HG02763 (cell line): ENCODE measurements around the gene CORO1C.

Source experiments
- ATAC-seq: cut with Tn5 transposase; IDR thresholded peaks from one replicate; pipeline ENCODE4 v1.9.1; 2021; ENCODE audit warnings: mild to moderate bottlenecking, moderate library complexity; ENCODE audit not compliant: unreplicated experiment

CORO1C gene

DNA sequence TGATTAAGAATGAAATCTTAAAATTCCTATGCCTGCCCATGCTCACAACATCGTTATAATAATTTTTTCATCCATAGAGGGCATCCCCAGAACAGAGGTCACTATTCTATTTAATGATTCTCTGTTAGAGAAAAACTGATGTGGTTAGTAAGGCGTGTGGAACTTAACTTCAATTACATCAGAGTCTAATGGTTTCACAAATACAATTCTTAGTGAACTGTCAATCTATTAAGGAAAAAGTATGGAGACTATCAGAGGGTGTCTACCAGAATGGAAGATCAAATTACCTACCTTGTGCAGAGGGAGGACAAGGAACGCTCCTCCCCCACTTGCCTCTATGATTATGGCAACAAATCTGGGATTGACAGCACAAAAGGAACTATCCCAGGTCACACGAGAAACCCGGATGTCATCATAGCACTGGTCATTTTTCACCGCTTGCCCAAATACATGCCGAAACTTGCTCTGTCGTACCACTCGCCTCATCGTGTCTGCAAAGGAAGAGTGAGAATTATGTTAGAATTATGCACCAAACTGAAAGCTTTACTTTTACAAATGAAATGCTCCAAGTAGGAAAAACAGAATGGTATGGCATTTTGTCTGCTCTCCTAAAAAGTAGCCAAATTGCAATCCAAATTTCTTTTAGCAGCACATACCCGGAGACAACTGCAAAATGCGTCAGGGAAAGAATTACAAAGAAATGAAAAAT, 30.3 kb downstream of the CORO1C start:
- ATAC-seq: no peak

- no peak for ATAC-seq
Measured at GRCh38 chr12:108699955-108700563, 31.3 kb downstream of the CORO1C start.

- ATAC-seq: no peak
Measured at GRCh38 chr12:108697905-108698304, 33.4 kb downstream of the CORO1C start.

DNA sequence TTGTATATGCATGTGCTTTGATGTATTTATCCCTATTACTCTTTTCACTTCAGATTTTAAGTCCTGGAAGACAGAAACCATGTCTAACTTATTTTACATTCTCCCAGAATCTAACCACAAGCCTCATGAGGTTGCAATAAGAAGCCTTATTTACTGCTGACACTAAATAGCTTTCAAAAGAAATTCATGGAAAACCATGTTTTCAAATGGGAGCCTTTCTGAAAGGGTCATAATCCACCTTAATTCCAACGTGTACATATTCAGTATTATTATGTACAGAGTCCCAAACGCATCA, 34.4 kb downstream of the CORO1C start:
- no peak for ATAC-seq

DNA sequence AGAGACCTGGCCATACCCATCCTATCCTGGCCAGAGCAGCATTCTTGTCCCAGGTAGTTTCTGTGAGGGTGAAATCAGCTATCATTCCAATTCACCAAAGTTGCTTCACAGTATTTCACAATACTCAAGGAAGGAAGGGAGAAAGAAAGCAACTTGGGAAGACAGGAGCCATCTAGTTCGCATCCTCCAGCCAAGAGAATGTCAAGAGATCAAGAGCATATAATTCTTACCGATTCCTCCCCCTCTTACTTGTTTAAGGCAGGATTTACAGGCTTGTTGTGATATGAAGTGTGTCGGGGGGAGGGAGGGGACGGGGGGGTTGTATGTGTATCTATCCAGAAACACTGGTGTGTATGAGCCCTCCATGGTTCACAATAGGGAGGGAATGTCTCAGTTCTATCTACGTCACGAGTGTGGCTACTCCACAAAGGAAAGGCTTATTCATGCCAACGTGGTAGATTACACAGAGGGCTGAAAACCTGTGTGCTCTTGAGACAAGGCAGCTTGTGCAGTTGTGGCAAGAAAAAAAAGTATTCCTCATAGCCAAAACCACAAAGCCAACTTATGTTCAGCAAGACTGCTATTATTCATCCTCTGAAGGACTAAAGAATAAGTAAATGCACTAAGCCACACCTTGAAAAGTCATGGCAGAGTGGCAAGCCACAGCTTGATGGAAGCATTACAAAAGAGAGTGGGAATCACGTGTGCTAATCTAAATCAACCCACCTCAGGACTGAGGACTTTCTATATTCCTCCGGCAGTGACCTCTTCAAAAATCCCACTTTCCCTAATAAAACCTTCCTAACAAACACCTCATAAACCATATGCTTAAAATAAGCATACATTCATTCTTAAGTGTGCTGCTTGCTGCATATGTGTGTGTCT, 35.0 kb downstream of the CORO1C start:
- no peak for ATAC-seq

- no peak for ATAC-seq
Measured at GRCh38 chr12:108694812-108695278, 36.5 kb downstream of the CORO1C start.

GRCh38 chr12:108693751-108694150, 37.6 kb downstream of the CORO1C start:
- no peak for ATAC-seq

DNA sequence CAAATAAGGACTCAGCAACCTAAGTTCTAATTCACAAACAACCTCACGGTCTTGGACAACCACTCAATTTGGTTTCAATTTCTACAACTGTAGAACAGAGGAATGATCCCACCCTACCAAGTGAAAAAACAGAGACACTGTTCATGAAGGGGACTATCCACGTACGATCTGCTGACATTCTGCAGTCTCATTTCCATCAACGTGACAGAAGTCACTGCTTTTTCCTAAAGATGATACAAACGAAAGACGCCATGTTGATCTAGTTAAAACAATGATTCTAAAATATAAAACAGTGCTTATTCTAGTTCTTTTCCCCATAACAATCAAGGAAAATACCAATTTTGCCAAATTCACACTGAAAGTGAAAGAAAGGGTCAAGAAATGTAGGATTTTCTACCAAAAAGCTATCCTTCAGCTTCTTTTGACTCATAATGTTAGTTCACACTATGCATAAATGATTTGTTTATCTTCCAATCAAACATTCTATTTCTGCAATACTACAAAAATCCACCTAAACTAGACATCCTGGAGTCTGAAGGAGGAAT, 38.1 kb downstream of the CORO1C start:
- ATAC-seq: no peak

GRCh38 chr12:108691998-108692808, 39.1 kb downstream of the CORO1C start:
- peak; percentile 12 for ATAC-seq

- ATAC-seq: peak; percentile 55
Measured at GRCh38 chr12:108691175-108691997, 39.9 kb downstream of the CORO1C start.

GRCh38 chr12:108690542-108691174, 40.7 kb downstream of the CORO1C start:
- ATAC-seq: no peak

DNA sequence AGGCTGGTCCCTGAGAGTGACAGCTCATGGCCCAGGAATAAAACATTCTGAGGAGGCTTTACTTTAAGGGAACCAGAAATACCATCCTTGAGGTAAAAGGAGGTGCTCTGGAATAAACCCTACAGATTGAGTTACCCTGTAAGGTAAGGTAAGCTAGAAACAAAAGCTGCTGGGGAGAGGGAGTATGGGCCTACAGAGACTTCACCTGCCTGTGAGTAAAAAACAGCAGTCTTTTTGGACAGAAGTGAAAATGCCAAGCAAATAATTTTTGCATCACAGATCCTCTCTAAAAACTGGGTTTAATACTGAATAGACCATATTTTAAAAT, 41.2 kb downstream of the CORO1C start:
- ATAC-seq: no peak

DNA sequence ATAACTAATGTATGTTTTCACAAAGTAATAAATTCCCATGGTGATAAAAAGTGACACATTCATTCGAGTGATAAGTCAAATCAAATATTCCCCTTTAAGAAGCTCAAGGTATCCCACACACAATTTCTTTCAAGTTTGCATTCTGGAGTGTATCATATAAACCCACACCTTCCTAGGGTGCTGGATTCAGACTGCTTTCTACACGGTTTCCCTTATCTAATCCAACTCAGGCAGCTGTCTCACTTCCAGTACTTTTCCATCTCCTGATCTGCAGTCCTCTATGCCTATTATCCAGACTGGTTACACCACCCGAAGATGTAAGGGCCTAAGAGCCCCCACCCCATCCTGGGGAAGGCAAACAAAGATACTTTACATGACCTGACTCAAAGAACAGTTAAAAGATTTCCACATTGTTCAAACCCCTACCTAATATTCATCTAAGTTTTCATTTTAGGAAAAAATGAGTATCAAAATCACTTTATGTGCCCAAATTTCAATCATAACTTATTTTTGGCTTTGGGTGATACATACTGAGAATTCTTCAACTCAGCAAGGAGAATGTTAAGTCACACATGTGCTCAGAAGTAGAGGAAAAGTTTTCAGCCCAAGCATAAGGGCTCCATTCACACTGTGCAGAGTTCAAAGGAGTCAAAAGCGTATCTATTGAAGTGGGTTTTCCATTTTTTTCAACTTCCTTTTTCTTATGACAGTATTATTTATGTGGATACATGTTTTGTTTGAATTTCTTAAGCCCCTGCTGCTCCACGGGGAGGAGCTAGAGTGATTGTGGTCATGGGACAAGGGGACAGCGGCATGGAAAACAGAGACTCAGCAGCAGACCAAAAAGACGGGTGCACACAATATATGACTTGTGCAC, 41.8 kb downstream of the CORO1C start:
- ATAC-seq: no peak

GRCh38 chr12:108686780-108687179, 44.5 kb downstream of the CORO1C start:
- no peak for ATAC-seq

DNA sequence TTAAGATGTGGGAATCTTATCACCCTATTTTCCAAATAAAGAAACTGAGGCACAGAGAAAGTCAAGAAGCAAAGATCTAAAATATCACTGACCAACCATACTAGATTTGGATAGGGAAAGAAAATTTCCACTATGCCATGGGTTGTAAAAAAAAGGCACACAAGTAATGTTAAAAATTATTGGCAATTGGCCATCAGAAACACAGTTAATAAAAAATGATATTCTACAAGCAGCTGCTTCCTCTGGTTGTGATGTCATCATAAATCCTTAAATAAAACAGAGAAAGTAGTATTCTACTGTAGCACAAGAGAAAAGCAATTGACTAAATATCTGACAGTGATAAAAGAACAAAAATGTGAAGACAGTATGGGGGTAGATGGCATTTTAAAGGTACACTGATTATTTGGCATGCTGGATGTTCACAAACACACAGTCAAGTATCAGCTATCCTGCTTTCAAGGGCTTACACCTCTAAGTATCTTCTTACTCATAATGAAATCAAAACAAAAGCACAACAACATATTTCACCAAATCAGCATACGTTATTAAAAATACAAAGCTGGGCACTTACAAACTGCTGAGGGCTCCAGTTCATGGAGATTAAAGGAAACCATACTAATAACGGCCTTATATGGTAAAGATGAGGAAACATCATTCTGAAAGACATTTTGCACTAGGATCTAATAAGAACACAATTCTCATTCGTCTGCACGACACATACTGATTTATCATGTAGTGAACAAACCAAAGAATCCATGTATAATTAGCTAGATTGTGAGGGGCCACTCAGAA, 45.7 kb downstream of the CORO1C start:
- no peak for ATAC-seq

DNA sequence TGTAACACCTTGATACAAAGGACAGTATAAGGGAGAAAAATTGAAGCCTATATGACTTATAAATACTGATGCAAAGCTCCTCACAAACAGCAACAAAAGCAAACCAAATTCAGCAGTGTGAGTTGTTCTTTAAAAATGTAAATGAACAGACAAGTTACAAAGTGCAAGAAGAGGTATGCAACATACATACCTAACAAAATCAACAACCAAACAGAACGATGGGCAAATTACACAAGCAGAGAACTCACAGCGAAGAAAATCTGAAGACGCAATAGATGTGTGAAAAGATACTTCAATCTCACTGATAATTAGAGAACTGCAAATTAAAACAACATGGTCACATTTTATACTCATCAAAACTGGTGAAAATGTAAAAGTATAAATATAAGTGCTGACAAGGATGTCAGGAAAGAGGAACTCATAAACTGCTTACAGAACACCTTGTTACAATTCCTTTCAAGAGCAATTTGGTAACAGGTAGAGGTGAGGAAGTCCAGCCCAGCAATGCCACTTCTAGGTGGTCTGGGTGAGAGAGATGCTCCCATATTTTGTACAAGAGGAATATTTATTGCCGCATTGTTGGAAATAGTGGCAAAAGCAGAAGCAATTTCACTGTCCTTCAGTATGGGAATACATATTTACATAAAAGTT, 47.3 kb downstream of the CORO1C start:
- no peak for ATAC-seq

DNA sequence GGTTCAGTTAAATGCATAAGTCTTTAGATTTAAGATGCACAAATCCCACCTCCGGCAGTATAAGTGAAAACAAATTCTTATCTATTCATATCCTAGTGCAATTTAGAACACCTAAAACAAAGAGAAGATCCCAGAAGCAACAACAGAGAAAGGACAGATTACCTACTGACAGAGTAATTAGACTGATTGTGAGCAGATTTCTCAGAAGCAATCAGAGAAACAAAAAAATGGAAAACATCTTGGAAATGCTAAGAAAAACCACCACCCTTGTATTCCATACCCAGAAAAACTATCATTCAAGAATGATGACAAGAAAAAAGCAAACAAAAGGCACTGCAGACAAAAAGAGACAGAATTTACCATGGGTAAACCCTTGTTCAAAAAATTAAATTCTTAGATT, 50.0 kb downstream of the CORO1C start:
- ATAC-seq: no peak
